ENCODE measurements around the gene ANO10.
"Not testable (repeated sequence)": the region's sequence is repeated elsewhere in the genome, so short reads cannot be mapped to it uniquely, and the experiment has no call there.

ANO10 gene

DNA sequence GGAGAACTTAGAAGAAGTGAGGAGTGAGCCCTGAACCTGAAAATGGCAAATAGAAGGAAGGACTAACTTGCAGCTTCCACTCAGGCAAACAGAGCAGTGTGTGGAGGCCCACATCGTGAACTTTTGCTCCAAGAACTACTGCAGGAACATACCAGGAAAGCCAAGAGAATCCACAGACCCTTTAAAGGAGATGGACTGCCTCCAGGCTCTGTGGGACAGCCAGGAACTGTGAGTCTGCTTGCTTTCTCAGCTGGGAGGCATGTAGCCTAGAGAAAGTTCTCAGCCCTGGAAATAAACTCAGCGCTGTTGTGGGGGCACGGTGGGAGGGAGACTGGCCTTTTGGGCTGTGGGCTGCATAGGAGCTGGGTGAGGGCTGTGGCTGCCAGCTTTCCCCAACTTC lies 242.5 kb downstream of the ANO10 start:
- in situ Hi-C loops (cut with MboI; ENCODE audit: low sequenced_read_pairs): no loop called here

GRCh38 chr3:43378066-43378935 lies 243.5 kb downstream of the ANO10 start:
- in situ Hi-C loops (cut with MboI; ENCODE audit: low sequenced_read_pairs): no loop called here

- in situ Hi-C loops (cut with MboI; ENCODE audit: low sequenced_read_pairs): no loop called here
These were observed 248.3 kb downstream of the ANO10 start for GRCh38 chr3:43373560-43373928.

GRCh38 chr3:43372809-43373559 lies 248.8 kb downstream of the ANO10 start:
- in situ Hi-C loops (cut with MboI; ENCODE audit: low sequenced_read_pairs): no loop called here

- in situ Hi-C loops (cut with MboI; ENCODE audit: low sequenced_read_pairs): no loop called here
These were observed 249.6 kb downstream of the ANO10 start for GRCh38 chr3:43372007-43372740.

DNA sequence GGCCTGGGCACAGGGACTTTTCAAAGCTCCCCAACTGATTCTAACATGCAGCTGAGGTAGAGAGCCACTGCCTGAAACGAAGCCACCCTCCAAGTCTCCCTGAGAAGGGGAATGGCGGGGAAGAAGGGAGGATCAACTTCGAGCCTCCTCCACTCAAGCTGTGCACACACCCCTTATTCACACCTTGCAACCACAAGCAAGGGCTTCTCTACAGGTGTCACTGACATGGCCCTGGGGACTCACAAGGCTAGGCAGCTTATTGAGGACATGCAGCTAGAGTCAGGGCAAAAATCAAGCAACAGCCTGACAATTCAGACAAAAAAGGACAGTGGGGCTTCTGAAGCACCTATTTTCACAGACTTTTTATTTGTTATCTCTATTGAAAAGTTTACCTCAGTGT lies 250.3 kb downstream of the ANO10 start:
- in situ Hi-C loops (cut with MboI; ENCODE audit: low sequenced_read_pairs): no loop called here

- in situ Hi-C loops (cut with MboI; ENCODE audit: low sequenced_read_pairs): no loop called here
These were observed 251.4 kb downstream of the ANO10 start for GRCh38 chr3:43370293-43370980.

DNA sequence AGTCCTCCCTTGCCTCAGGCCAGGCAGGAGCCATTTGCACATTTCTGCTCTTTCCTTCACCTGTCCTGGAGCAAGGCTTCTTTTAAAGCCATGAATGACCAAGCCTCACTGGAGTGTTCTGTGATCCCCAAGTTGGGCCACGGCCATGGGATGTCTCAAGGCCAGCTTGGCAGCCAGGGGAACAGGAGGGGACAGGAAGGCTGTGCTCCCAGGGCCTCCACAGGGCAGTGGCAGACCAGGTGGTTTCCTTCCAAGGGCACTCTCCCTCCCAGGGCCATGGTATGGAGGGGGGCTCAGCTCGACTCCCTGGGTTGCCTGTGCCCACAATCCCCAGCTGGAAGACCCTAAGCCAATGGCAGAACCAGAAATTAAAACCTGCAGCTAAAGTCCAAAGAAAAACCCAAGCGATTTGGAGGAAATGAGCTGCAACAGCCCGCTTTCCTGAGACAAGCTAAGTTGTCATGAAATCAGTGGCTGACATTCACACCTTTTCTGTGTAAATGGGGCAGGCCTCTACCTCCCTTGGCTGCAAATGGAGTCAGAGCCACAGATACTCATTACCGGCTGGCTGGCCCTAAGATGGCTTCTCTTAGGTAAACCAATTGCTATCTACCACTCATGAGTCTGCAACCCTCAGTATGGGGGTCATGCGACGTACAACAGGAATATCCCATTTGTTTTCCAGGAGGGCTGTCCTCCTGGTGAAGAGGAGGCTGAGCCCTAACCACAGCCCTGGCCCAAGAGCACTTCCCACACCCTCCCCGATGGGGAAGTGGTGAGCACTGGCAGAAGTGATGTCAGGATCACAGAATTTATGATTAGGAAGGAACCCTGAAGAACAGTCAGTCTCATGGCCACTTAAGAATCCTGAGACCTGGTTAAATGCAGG lies 252.2 kb downstream of the ANO10 start:
- in situ Hi-C loops (cut with MboI; ENCODE audit: low sequenced_read_pairs): no loop called here

- in situ Hi-C loops (cut with MboI; ENCODE audit: low sequenced_read_pairs): no loop called here
These were observed 254.9 kb downstream of the ANO10 start for GRCh38 chr3:43366885-43367284.

GRCh38 chr3:43366481-43366880 lies 255.3 kb downstream of the ANO10 start:
- in situ Hi-C loops (cut with MboI; ENCODE audit: low sequenced_read_pairs): no loop called here

DNA sequence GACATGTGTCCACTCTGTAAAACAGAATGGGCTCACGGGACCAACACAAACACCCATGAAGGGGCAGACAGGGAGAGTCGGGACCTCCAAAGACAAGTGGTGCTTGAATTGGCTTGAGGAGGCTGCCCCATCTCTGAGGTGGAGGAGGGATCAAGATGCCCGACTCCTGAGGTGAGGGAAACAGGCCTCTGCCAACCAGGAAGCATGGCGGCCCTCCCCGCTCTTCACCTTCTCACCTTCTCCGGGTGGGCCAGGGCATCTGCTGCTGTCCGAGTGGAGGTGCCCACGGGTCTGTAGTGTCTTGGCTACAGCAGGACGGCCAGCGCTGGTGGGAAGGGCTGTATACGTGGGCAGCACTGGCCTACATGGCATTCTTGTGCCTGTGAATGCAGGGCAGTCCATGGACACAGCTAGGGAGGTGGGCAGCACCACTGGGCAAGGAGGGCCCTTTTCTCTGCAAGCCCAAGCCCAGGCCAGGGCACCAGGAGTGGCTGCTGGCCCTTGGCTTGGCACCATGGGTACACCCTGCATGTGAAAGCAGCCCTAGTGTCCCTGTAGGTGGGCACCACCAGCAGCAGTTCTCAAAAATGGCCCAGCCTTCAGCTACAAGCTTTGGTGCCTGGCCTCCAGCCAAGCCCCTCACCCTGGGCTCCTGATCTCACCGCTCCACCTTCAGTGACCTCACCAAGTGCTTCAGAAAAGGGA lies 256.1 kb downstream of the ANO10 start:
- in situ Hi-C loops (cut with MboI; ENCODE audit: low sequenced_read_pairs): no loop called here

- in situ Hi-C loops (cut with MboI; ENCODE audit: low sequenced_read_pairs): no loop called here
These were observed 256.9 kb downstream of the ANO10 start for GRCh38 chr3:43364926-43365325.

DNA sequence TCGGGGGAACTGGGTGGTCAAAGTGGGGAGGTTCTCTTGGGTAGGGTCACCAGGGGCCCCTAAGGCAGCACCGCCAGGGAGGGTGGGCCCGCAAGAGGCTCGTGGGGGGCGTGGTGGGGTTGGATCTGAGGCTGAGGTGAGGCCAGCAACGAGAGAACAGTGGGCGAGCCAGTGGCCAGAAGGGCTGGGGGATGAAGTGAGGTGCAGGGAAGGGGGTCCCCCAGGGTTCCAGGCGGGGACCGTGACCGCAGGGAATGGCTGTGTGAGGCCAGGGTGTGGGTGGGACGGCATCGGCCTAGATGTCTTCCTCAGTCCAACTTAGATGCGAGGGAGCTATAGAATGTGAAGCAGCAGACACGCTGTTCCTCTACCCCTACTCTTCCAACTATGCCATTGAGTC lies 257.3 kb downstream of the ANO10 start:
- in situ Hi-C loops (cut with MboI; ENCODE audit: low sequenced_read_pairs): no loop called here

DNA sequence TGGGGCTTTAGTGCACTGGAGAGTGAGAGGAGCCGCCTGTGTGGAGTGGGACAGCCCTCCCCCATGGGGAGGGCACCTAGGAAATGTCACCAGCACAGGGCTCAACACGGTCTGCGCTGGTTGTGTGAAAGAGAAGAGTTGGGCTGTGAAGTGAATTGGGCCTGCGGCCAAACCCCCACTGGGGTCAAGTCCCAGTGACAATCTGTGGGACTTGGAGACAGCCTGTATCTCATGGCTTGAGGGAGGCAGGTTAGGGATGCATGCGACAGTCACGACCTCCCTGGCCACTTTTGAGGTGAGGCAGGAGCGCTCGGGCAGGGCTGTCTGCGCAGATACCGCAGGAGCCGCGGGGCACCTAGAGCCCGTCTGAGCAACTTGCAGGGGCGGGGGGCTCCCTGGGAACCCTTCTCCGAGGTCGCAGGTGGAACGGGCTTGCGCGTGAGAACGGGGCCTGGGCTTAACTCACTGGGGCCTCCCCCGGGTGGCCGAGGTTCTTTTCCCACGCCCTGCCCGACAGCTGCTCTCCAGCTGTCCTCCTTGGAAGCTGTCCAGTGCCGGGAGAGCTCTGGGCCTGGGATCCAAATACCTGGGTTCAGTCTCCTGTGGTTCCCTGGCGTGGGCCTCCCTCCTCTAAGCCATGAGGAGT lies 258.1 kb downstream of the ANO10 start:
- in situ Hi-C loops (cut with MboI; ENCODE audit: low sequenced_read_pairs): no loop called here

- in situ Hi-C loops (cut with MboI; ENCODE audit: low sequenced_read_pairs): no loop called here
These were observed 258.9 kb downstream of the ANO10 start for GRCh38 chr3:43362961-43363360.

DNA sequence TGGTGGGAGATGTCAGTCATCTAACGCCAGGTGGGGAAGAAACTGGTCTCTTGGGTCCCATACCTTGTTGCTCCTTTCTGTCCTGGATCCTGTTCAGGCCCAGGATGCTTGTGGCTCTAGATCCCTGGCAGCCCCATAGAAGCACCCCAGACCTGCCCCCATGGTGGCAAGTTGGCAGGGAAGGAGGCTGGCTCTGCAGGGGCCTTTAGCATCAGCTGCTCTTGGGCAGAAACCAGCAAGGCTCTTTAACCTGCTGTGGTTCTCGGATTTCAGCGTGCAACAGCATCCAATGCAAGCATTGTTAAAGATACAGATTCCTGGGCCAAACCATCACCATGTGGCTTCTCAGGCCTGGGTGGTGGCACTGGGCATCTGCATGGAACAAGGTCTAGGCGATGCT lies 259.6 kb downstream of the ANO10 start:
- in situ Hi-C loops (cut with MboI; ENCODE audit: low sequenced_read_pairs): no loop called here

- in situ Hi-C loops (cut with MboI; ENCODE audit: low sequenced_read_pairs): no loop called here
These were observed 260.7 kb downstream of the ANO10 start for GRCh38 chr3:43361077-43361476.

GRCh38 chr3:43356033-43356432 lies 265.8 kb downstream of the ANO10 start:
- in situ Hi-C loops (cut with MboI; ENCODE audit: low sequenced_read_pairs): not testable (repeated sequence)

All from hTERT RPE-1 (cell line).